HG03196 (cell line): ENCODE data around the gene HBA1.
"Not testable (repeated sequence)": the region's sequence is repeated elsewhere in the genome, so short reads cannot be mapped to it uniquely, and the experiment has no call there.

Experiments used
- ATAC-seq: cut with Tn5 transposase; IDR thresholded peaks from one replicate; pipeline ENCODE4 v1.9.1; 2021; ENCODE audit not compliant: unreplicated experiment

HBA1 gene

DNA sequence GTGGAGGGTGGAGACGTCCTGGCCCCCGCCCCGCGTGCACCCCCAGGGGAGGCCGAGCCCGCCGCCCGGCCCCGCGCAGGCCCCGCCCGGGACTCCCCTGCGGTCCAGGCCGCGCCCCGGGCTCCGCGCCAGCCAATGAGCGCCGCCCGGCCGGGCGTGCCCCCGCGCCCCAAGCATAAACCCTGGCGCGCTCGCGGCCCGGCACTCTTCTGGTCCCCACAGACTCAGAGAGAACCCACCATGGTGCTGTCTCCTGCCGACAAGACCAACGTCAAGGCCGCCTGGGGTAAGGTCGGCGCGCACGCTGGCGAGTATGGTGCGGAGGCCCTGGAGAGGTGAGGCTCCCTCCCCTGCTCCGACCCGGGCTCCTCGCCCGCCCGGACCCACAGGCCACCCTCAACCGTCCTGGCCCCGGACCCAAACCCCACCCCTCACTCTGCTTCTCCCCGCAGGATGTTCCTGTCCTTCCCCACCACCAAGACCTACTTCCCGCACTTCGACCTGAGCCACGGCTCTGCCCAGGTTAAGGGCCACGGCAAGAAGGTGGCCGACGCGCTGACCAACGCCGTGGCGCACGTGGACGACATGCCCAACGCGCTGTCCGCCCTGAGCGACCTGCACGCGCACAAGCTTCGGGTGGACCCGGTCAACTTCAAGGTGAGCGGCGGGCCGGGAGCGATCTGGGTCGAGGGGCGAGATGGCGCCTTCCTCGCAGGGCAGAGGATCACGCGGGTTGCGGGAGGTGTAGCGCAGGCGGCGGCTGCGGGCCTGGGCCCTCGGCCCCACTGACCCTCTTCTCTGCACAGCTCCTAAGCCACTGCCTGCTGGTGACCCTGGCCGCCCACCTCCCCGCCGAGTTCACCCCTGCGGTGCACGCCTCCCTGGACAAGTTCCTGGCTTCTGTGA lies at the start of gene HBA1:
Gene HBA1 (plus strand): TSS at position 204 of the 906 bp plus-strand sequence. CDS start 37 bp downstream, at position 241.
- not testable (repeated sequence) for ATAC-seq

DNA sequence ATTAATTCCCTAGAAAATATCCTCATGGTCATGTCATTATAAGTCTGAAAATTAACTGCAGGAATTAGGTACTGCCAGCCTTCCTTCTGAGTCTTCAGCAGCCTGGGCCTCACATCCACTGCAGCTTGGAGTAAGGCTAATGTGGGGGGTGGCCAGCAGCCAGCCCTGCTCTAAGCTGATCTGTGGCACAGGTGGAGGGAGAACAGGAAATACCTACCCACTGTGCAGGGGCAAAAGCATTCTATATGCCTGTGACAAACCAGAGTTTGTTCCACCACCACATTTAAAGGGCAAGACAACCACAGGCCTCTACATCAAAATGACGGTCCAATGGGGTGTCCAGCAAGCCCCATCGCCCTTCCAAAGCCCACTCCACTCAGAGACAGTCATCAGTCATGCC lies 47.4 kb upstream of the HBA1 start:
- no peak for ATAC-seq

DNA sequence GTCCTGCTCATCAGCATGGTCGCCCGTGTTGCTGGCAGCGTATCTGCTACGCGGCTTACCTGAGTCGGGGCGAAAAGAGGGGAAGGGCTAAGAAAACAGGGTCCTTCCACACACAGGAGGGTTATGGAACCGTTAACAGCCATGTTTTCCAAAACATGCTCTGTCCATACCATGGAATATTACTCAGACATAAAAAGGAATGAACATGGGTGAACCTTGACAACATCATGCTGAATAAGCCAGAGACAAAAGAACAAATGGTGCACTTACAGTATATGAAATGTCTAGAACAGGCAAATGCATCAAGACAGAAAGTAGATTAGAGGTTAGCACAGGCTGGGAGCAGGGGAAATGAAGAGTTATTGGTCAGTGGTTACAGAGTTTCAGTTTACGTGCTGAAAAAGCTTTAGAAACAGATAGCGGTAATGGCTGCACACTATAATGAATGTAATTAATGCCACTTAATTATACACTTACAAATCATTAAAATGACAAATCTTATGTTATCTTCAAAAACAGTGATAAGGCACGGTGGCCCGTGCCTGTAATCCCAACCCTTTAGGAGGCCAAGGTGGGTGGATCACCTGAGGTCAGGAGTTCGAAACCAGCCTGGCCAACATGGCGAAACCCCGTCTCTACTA lies 45.8 kb upstream of the HBA1 start:
- ATAC-seq, result no peak

DNA sequence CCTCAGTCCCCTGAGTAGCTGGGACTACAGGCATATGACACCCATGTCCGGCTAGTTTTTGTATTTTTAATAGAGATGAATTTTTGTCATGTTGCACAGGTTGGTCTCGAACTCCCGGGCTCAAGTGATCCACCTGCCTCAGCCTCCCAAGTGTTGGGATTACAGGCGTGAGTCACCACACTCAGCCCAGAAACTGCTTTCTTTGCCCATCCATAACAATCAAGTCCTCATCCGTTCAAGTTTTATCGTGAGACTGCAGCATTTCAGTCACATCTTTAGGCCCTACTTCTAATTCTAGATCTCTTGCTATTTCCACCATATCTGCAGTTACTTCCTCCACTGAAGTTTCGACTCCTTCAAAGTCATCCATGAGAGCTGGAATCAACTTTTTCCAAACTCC lies 44.4 kb upstream of the HBA1 start:
- ATAC-seq, result no peak

DNA sequence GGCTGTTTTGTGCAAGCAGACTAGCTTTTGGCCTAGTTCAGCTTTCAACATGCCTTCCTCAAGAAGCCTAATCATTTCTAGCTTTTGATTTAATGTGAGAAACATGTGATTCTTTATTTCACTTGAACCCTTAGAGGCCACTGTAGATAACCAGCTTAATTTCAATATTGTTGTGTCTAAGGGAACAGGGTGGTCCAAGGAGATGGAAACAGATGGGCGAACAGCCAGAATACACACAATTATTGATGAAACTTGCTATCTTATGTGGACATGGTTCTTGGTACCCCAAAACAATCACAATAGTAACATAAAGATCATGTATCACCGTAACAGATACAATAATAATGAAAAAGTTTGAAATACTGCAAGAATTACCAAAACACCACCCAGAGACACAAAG lies 42.8 kb upstream of the HBA1 start:
- ATAC-seq, result no peak

DNA sequence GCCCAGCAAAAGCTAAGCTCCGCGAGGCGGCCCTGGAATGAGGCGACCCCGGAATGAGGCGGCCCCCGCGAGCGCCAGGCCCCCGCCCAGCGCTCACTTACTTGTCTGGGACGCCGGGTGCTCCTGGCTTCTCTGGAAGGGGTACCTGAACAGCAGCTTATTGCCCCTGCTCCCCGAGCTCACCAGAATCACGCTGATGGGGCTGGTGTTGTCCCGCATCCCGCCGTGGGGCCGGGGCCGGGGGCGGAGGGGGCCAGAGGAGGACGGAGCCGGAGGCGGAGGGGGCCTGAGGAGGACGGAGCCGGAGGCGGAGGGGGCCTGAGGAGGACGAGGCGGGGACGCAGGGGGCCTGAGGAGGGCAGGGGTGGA lies 38.4 kb upstream of the HBA1 start:
- ATAC-seq, result no peak

DNA sequence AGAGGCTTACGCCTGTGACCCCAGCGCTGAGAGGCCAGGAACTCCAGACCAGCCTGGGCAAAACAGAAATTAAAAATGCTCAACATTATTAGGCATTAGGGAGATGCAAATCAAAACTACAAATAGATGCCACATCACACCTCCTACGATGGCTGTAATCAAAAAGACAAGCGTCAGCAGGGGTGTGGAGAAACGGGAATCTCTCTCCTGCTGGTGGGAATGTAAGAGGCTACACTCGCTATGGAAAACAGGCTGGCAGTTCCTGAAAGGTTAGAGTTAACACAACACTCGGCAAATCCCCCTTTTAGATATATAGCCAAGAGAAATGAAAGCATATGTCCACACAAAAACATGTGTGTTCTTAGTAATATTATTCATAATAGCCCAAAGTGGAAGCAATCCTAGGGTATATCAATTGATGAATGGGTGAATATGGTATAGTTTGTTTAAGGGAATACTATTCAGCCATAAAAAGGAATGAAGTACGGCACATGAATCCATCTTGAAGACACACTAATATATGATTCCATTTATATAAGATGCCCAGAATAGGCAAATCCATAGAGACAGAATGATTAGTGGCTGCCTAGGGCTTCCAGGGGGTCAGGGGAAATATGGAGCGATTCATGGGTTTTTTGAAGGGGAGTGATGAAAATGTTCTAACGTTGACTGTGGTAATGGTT lies 36.2 kb upstream of the HBA1 start:
- no peak for ATAC-seq

DNA sequence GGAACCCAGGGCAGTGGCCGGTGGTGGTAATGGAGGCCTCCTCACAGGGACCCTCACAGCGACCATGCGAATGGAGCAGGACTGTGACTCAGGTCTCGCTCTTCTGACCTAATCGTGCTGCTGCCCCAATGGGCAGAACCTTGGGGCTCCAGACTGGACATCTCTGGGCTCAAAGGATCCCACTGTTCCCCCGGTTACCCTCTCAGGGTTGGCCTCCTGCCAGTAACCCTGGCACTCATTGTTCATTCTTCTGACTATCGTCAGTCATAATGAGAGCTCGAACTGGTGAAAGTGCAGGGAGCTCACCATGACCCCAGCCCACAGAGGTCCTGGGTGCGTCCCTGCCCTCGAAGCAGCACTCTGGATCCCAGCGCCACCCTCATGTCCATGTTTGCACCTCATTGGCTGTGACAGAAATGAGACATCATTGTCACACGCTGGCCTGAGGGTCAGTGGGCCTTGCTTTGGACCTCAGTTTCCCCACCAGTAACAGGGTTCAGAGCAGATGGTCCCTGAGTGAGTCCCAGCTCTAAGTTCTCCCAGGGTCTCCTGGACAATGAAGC lies 34.0 kb upstream of the HBA1 start:
- ATAC-seq, result no peak

DNA sequence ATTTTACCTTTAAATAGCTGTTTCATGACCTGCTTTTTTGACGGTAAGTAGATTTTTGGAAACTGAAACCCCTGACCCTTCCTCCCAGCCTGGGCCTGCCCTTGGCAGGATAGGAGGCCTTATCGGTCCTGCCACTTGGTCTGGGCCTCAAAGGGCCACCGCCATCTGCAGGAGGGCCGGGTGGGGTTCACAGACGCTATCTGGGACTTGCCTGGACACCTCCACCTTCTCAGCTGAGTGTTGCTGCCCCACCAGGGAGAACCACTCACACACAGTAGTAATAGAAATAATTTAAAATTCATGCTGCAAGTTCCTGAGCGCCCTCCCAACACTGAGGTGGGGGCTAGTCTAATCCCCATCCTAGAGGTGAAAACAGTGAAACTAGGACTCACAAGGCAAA lies 33.4 kb upstream of the HBA1 start:
- ATAC-seq, result no peak

DNA sequence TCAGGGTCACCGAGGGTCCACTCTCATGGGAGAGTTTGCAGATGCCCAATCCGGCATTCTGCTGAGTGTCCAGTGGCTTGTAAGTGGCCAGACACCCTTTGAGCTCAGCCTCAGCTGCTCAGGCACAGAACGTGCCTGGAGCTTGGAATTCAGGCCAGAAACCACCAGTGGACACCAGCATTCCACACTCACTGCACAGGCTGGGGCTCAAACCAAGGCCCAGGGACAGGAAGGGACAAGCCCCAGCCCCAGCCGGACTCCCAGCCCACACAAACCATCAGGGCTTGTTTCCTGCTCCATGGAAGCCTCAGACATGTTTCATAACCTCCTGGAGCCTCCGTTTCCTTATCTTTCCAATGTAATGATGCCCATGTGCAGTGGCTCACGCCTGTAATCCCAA lies 33.0 kb upstream of the HBA1 start:
- ATAC-seq, result no peak

DNA sequence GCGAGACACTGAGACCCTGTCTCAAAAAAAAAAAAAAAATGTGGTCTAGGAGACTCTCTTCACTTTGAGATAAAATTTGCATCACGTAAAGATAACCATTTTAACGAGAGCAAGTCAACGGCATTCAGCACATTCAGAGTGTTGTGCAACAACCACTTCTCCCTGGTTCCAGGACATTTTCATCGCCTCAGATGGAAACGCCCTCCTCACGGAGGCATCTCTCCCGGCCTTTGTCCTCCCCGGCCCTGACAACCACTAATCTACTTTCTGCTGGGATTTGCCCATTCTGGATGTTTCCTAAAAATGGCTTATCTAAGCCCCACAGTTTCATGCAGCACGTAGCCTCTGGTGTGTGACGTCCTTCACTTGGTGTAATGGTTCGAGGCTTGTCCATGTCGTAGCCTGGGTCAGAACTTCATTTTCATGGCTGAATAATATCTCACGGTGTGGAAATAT lies 31.7 kb upstream of the HBA1 start:
- ATAC-seq, result no peak

DNA sequence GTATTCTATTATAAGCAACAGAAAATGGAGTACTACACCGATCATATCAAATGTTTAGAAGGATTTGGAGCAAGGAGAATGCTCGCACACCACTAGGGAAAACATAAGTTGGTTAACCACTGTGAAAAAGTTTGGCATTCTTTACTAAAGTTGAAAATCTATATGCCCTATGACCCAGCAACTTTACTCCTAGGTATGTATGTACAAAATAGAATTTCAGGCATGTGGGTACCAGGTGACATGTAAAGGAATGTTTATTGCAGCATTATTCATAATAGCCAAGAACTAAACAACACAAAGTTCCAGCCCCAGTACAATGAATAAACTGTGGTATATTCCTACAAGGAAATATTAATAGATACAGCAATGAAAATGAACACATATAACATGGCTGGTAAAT lies 29.8 kb upstream of the HBA1 start:
- no peak for ATAC-seq

DNA sequence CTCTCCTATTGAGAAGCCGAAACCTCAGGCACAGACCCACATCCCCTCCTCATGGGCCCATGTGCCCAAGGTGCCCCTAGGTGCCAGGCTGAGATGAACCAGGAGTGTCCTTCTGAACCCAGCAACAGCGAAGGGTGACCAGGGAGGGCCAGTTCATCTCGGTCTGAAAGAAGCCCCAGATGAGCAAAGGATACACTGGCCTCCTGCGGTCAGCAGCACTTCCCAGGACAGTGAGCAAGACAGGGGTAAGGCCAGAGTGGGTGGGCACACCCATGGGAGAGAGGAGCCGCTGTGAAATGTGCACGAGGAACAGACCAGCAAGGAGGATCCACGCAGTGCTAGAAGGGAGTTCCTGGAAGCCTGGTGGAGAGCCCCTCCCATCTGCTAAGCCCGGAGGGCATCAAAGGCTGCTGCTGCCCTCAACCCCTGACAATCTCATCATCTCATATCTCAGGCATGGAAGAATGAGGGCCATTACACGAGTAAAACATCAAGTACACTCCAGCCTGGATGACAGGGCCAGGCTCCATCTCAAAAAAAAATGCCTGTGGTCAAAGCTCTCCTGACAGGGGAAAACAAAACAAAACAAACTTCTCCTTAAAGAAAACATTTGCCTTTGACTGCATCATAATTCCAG lies 27.3 kb upstream of the HBA1 start:
- no peak for ATAC-seq

DNA sequence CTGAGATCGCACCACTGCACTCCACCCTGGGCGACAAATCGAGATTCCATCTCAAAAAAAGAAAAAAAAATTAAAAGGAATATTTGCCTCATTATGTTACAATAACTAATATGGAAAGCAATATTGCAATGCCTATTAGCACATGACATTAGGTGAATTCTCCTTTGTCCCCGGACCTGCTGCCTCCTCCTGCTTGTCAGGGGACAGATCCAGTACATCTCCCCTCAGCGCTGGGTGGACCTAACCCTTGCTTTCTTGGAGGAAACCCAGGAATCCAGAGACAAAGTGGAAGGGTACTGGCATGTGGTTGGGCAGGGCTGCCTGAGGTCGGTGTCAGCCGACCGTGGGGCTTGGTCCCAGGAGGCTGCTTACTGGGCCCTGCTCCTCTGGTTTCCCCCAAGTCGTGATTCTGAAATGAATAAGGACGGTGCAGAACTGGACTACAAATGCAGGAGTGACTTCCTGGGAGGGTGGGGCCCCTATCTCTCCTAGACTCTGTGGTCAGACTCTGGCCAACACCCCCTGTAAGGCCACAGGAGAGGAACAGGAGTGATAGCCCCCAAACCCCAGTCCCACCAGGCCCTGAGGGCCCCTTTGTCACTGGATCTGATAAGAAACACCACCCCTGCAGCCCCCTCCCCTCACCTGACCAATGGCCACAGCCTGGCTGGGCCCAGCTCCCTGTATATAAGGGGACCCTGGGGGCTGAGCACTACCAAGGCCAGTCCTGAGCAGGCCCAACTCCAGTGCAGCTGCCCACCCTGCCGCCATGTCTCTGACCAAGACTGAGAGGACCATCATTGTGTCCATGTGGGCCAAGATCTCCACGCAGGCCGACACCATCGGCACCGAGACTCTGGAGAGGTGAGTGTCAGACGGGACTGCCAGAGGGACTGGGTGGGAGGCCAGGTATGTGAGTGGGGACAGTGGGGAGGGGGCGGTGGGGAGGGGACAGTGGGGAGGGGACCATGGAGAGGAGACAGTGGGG lies 24.0 kb upstream of the HBA1 start, which contains the start of gene HBZ:
Gene HBZ (plus strand): TSS at position 504 of the 988 bp plus-strand sequence. CDS start 266 bp downstream, at position 770.
- ATAC-seq, result no peak

DNA sequence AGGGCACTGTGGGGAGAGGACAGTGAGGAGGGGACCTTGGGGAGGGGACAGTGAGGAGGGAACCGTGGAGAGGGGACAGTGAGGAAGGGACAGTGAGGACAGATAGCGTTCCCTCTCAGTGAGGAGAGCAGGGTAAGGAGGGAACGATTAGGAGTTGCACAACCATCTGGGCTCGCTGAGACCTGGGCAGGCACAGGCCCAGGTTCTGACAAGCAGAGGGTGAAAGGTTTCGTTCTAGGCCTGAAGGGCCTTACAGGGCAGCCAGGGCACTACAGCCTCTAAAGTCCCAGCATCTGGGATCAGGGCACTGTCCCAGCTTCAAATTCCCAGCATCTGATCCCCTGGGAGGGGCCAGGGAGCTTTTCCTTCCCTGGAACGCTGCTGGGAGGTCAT lies 23.4 kb upstream of the HBA1 start:
- not testable (repeated sequence) for ATAC-seq

DNA sequence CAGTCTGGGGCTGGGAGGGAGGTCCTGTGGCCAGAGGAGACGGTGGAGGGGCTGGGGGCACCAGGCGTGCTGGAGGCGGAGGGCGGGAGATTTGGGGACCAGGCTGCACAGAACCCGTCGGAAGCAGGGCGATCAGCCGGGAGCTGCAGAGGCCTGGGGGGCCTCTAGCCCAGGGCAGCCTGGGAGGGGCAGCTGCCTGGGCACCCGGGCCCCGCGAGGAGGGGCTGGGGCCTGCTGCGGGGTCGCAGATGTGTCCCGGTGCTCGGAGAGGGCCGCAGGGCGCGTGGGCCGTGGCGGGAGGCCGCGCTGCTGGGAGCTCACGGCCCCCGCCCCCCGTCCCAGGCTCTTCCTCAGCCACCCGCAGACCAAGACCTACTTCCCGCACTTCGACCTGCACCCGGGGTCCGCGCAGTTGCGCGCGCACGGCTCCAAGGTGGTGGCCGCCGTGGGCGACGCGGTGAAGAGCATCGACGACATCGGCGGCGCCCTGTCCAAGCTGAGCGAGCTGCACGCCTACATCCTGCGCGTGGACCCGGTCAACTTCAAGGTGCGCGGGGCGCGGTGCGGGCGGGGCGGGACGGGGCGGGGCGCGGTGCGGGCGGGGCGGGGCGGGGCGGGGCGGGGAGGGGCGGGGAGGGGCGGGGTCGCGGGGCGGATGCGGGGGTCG lies 22.8 kb upstream of the HBA1 start:
- not testable (repeated sequence) for ATAC-seq

DNA sequence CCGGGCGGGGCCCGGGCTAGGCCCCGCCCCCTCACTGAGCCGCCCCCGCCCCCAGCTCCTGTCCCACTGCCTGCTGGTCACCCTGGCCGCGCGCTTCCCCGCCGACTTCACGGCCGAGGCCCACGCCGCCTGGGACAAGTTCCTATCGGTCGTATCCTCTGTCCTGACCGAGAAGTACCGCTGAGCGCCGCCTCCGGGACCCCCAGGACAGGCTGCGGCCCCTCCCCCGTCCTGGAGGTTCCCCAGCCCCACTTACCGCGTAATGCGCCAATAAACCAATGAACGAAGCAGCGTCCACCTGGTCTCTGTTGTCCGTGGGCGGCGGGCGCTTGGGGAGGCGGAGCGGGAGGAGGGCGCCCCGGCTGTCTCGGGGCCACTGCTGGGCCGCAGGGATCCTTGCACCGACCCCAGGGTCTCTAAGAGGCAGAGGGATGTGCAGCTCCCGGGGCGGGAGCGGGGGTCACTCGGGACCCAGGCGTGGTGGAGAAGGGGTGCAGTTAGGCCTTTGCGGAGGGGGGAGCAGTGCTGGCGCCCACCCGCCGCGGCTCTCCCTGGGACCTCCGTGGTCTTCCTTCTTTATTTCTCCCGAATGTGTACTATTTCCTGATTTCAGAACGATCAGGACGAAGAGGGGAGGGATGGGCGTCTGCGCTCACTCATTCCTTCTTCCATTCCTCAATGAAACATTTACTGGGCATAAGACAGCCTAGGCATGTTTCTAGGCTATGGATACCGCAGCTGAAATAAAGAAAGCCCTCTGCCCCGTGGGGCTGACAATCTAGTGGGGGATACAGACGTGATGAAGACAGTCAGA lies 22.1 kb upstream of the HBA1 start:
- ATAC-seq, result no peak

DNA sequence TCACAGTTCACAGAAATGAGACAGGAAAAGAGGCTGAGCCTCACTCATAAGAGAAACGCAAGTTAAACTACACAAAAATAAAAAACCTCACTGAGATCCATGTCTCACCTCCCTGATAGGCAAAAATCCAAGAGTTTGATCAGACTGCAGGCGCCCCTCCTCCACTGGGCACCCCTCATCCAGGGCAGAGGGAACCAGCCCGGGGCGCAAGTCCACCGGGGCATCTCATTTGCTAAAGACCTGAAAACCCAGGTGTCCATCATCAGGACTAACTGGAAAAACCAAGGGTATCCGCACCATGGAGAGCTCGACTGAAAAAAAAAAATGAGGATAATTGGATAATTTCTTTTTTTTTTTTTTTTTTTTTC lies 21.5 kb upstream of the HBA1 start:
- no peak for ATAC-seq
